Peyer's patch (tissue), 4 donors: ENCODE results near the gene RAD51AP2.

Source experiments
- CTCF ChIP-seq, 6 experiments: fragments of 450-650 bp in 4 of 6; fragments of 200-600 bp in 2 of 6; sonication (generic) in 1 of 6; IDR thresholded peaks; one replicate each; pipeline ENCODE4 v1.5.1; 2017 to 2019; ENCODE audit warnings: antibody characterized with exemption in 6 of 6, mild to moderate bottlenecking in 3 of 6, moderate library complexity in 1 of 6
- POLR2A ChIP-seq, 2 donors: fragments of 450-650 bp; IDR thresholded peaks; one replicate each; pipeline ENCODE4 v1.5.1; 2017; ENCODE audit warnings: antibody characterized with exemption in 2 of 2, mild to moderate bottlenecking in 2 of 2, moderate library complexity in 2 of 2

DNA sequence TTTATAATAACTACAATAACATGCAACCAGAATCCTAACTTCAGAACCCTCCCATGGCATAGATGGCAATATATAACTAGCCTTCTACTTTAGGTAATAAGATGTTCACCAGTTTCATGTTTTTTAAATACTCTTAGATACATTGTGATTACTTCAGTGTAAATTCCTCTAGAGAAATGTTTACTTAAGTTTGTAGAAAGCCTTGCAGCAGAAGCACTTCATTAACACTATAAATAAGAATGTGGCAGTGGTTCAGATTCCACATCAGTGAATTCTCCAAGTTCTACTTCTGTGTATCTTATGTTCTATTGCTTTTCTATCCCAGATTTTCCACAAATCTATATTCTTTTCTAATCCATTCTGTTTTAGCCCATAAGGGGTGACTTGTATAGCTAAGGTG, 1.2 kb upstream of the RAD51AP2 start:
- TF ChIP-seq CTCF (IDR thresholded peaks at IDR 0.05) (no peak), POLR2A (IDR thresholded peaks at IDR 0.05) (no peak)
